Keratinocyte (primary cell): Measurements from ENCODE around the gene TTC4. TPM values are rescaled to one million over a fixed set of nuclear protein-coding genes. Genes with fewer than 3 reads are reported as not detected.

Source experiments
- DNase-seq: peaks from one replicate; pipeline ENCODE4 v3.0.0-alpha.2; 2011; ENCODE audit warnings: low read depth, missing footprints, low spot score
- FAIRE-seq: peaks from 2 replicates; lab custom pipeline; 2011; peaks lifted over from hg19 to GRCh38; lab: Jason Lieb, UNC
- H2AFZ ChIP-seq: 2 replicates; pipeline ENCODE4 v1.6.0; 2012; ENCODE audit warnings: low read length, control low read depth, inconsistent platforms; ENCODE audit not compliant: control insufficient read depth
- H3K27ac ChIP-seq: 2 replicates; pipeline ENCODE4 v1.5.1; 2011; ENCODE audit warnings: low read length; ENCODE audit not compliant: control insufficient read depth, insufficient read depth
- H3K27me3 ChIP-seq: 3 replicates; pipeline ENCODE4 v1.6.0; 2011; ENCODE audit warnings: low read length; ENCODE audit not compliant: control insufficient read depth, insufficient read depth; ENCODE audit errors: extremely low read depth
- H3K36me3 ChIP-seq, 2 experiments: 2 replicates in 1 of 2; 3 replicates in 1 of 2; pipeline ENCODE4 v1.5.1; 2011; ENCODE audit warnings: low read length in 2 of 2, mild to moderate bottlenecking in 1 of 2; ENCODE audit not compliant: control insufficient read depth in 2 of 2, insufficient read depth in 2 of 2; ENCODE audit errors: extremely low read depth in 1 of 2
- H3K4me1 ChIP-seq: 3 replicates; pipeline ENCODE4 v1.5.1; 2011; ENCODE audit warnings: low read length; ENCODE audit not compliant: control insufficient read depth, insufficient read depth; ENCODE audit errors: extremely low read depth
- H3K4me2 ChIP-seq: 3 replicates; pipeline ENCODE4 v1.6.0; 2011; ENCODE audit warnings: low read depth, low read length; ENCODE audit not compliant: control insufficient read depth, insufficient read depth; ENCODE audit errors: extremely low read depth
- H3K4me3 ChIP-seq, 3 experiments: fragments of 200-600 bp in 1 of 3; sonication (generic) in 1 of 3; 2 replicates in 2 of 3; 3 replicates in 1 of 3; pipeline ENCODE4 v1.5.1; 2011 to 2016; ENCODE audit warnings: low read length in 3 of 3, mild to moderate bottlenecking in 3 of 3, control low read depth in 2 of 3, inconsistent platforms in 1 of 3, low read depth in 1 of 3, mixed read lengths in 1 of 3, mixed run types in 1 of 3, moderate library complexity in 1 of 3; ENCODE audit not compliant: control insufficient read depth in 2 of 3, insufficient read depth in 2 of 3; ENCODE audit errors: extremely low read depth in 1 of 3
- H3K79me2 ChIP-seq: 2 replicates; pipeline ENCODE4 v1.6.0; 2012; ENCODE audit warnings: low read length; ENCODE audit not compliant: control insufficient read depth, insufficient read depth
- H3K9ac ChIP-seq: 3 replicates; pipeline ENCODE4 v1.6.0; 2011; ENCODE audit warnings: low read length; ENCODE audit not compliant: control insufficient read depth, insufficient read depth; ENCODE audit errors: extremely low read depth
- H3K9me1 ChIP-seq: 3 replicates; pipeline ENCODE4 v1.6.0; 2011; ENCODE audit warnings: low read length; ENCODE audit not compliant: control insufficient read depth, insufficient read depth; ENCODE audit errors: extremely low read depth
- H3K9me3 ChIP-seq: 2 replicates; pipeline ENCODE4 v1.5.1; 2012; ENCODE audit warnings: low read depth, low read length; ENCODE audit not compliant: control insufficient read depth
- H4K20me1 ChIP-seq: 3 replicates; pipeline ENCODE4 v1.6.0; 2011; ENCODE audit warnings: low read length; ENCODE audit not compliant: control insufficient read depth, insufficient read depth; ENCODE audit errors: extremely low read depth
- EZH2 ChIP-seq: IDR thresholded peaks from one replicate; pipeline ENCODE4 v1.6.1; 2012; ENCODE audit warnings: inconsistent platforms, mild to moderate bottlenecking, low read length, moderate library complexity
- dilution Hi-C: fragments of 300-500 bp; cut with MboI; formaldehyde crosslinking; loops from one replicate; pipeline ENCODE4 v1.7.0; 2020; ENCODE audit warnings: low sequenced_read_pairs; ENCODE audit not compliant: extremely low pct_ligation_motif_present
- polyA plus RNA-seq, 5 experiments: library from polyadenylated mRNA; depleted of rRNA in 3 of 5; stranded (reverse) in 3 of 5; stranded (forward) in 1 of 5; unstranded in 1 of 5; fragments of >200 nt; gene quantifications; 1 replicate in 1 of 5; 2 replicates in 3 of 5; 3 replicates in 1 of 5; pipeline versions ENCODE4 v1.2.1 to v1.2.3, GENCODE V29; 2011 to 2012; ENCODE audit warnings: missing spikeins in 2 of 5, low read depth in 1 of 5, low replicate concordance in 1 of 5
- TF ChIP-seq, protein P1 (sequence below), 3 experiments: IDR thresholded peaks in 1 of 3; conservative IDR thresholded peaks in 1 of 3; optimal IDR thresholded peaks in 1 of 3; 2 replicates in 2 of 3; 3 replicates in 1 of 3; pipeline versions ENCODE3 to v1.5.1; 2011; ENCODE audit warnings: low read length in 3 of 3, mild to moderate bottlenecking in 3 of 3, moderate library complexity in 2 of 3, control low read depth in 1 of 3, inconsistent platforms in 1 of 3; ENCODE audit not compliant: insufficient read depth in 2 of 3; ENCODE audit errors: extremely low read depth in 1 of 3

Gene TTC4
- polyA plus RNA-seq, 1 donor (not counting 4 experiments of a cell fraction or from before 2014, with no cell fraction given): 40.3 TPM

DNA sequence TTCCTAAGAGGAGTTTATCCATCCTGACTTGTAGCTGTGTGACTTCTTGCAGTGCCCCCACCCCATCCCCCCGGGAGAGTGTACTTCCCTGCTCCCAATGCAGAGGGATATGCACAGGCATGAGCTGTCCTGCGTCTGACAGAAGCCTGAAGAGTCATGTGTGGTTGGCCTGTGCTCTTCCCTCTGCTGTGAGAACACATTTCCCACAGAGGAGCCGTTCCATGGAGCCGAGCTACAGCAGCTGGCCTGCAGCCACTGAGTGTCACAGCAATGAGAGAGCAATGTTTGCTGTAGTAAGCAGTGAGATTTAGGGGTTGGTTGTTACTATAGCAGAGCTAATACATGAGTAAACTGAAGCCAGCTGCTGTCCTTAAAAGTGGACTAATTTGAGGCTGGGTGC, 26.6 kb downstream of the TTC4 start:
- no peaks in the 10 kb centered on the region for H3K9me3 ChIP-seq
- H3K79me2 ChIP-seq: no peaks in the 10 kb centered on the region
- H4K20me1 ChIP-seq: no peaks in the 10 kb centered on the region
- peaks cover 23 to 29% of the 10 kb centered on the region in 2 experiments for H3K36me3 ChIP-seq
- no peak for DNase-seq
- H3K27me3 ChIP-seq: no peaks in the 10 kb centered on the region
- dilution Hi-C loops: no loop called here
- TF ChIP-seq EZH2: no peak
- TF ChIP-seq, protein P1, sequence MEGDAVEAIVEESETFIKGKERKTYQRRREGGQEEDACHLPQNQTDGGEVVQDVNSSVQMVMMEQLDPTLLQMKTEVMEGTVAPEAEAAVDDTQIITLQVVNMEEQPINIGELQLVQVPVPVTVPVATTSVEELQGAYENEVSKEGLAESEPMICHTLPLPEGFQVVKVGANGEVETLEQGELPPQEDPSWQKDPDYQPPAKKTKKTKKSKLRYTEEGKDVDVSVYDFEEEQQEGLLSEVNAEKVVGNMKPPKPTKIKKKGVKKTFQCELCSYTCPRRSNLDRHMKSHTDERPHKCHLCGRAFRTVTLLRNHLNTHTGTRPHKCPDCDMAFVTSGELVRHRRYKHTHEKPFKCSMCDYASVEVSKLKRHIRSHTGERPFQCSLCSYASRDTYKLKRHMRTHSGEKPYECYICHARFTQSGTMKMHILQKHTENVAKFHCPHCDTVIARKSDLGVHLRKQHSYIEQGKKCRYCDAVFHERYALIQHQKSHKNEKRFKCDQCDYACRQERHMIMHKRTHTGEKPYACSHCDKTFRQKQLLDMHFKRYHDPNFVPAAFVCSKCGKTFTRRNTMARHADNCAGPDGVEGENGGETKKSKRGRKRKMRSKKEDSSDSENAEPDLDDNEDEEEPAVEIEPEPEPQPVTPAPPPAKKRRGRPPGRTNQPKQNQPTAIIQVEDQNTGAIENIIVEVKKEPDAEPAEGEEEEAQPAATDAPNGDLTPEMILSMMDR (optimal IDR thresholded peaks at IDR 0.05 in 1 of 3, IDR thresholded peaks at IDR 0.05 in 1 of 3, conservative IDR thresholded peaks at IDR 0.05 in 1 of 3; ENCODE audit: extremely low read depth in 1 of 3, insufficient read depth in 2 of 3, low read length in 3 of 3): no peak
- no peak for FAIRE-seq
- H3K9ac ChIP-seq: no peak overlapping the region
- H3K27ac ChIP-seq: no peak overlapping the region
- H2AFZ ChIP-seq: no peak overlapping the region
- no peaks in the 10 kb centered on the region for H3K4me1 ChIP-seq
- no peak overlapping the region for H3K4me2 ChIP-seq
- H3K4me3 ChIP-seq: no peak overlapping the region
- H3K9me1 ChIP-seq: no peaks in the 10 kb centered on the region

DNA sequence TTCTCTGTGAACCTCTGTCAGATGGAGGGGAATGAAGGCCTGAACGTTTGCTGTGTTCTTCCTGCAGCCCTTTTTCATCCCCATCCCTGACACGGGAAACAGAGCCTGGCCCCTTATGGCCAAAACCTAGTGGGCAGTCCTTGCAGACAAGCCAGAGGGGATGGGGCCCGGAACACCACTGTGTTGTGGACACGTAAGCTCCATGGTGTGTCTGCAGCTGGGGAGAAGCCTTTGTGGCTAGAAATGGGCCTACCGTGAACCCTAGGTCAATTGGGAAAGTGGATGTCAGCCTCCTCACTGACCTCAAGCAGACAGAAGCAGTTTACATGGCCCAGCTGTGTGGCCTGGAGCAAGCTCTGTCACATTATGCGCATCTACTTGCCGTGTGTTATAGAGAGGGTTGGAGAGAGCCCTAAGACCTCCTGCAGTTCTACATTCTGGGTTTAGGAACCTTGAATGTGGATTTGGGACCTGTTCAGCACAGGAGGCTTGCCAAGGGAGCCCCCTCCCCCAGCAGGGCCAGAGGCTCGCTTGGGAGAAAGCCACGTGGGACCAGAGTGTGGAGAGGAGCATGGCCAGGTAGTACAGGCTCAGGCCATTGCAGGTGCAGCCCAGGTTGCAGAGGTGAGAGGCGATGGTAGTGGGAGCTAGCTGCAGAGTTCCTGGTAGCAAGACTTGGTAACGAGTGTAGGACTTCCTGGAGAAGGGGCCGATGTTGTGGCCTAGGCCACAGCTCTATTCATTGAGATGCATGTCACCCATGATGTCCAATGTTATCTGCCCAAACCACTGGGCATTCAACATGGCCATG, 28.0 kb downstream of the TTC4 start:
- Histone ChIP-seq H3K36me3 (peaks cover 18 to 21% of the 10 kb centered on the region in 2 experiments), H3K9me3 (no peaks in the 10 kb centered on the region), H3K27ac (no peak overlapping the region), H3K9ac (no peak overlapping the region), H4K20me1 (no peaks in the 10 kb centered on the region), H3K9me1 (no peaks in the 10 kb centered on the region), H3K4me3 (no peak overlapping the region), H3K4me2 (no peak overlapping the region), H3K27me3 (no peaks in the 10 kb centered on the region), H3K4me1 (no peaks in the 10 kb centered on the region), H2AFZ (no peak overlapping the region), H3K79me2 (no peaks in the 10 kb centered on the region)
- no peak for FAIRE-seq
- dilution Hi-C loops: no loop called here
- TF ChIP-seq, protein P1 (optimal IDR thresholded peaks at IDR 0.05 in 1 of 3, IDR thresholded peaks at IDR 0.05 in 1 of 3, conservative IDR thresholded peaks at IDR 0.05 in 1 of 3; ENCODE audit: extremely low read depth in 1 of 3, insufficient read depth in 2 of 3, low read length in 3 of 3): no peak
- TF ChIP-seq EZH2: no peak
- no peak for DNase-seq
